ENCODE measurements around the gene SLIT3.

The SLIT3 gene

DNA sequence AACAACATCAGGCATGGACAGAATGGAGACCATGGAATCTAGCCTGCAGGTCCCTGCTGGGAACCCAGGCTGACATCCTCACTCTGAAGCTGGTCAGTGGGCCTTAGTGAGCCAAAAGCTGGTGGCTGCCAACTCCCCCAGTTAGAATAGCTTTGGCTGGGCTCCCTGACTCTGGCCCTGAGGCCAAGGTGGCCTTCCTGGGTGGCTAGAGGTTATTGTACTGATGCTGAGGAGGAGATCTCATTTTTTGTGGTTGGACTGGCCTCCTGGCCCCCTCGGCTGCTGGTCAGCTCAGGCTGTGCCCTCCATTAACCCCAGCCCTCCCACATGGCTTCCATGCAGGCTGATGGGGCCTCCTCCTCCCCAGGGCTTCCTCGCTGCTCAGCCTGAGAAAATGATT is 620.5 kb downstream of the SLIT3 start:
- no peak for DNase-seq

DNA sequence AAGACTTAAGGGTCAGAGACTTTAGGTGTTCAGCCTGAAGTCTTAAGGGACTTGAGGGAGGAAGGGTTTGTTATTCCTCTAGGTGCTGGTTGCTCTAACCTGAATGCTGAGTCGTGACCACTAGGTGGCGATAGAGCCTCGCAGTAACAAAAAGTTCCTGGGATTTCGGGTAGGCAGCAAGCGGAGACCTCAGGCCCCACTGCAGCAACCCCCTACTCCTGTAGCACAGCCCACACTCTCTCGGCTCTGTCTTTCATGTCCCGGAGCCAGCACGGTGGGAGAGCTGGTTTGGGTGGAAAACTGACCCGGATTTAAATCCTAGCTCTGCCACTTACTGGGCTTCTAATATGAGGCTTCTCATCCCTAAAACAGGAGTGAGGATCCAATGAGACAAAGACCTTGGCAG is 621.4 kb downstream of the SLIT3 start:
- peak; percentile 36 to 55 for DNase-seq

DNA sequence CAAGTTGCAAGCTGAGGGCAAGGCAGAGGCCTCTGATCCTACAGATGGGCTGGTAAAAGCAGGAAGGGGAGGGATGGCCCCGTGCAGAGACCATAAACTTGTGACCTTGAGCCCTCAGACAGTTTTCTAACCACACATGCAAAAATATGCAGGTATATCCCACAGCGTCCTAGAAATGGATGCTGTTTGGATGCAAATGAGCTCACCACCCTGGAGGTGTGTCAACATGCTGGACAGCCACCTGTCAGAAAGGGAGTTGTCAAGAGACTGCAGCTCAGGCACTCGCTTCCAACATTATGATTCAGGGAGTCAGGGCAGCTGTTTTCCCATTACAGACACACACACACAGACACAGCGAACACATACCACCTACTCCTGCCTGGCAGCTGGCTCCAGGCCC is 624.4 kb downstream of the SLIT3 start:
- no peak for DNase-seq

- no peak for DNase-seq
Observed at GRCh38 chr5:168675883-168676408, 625.0 kb downstream of the SLIT3 start.

GRCh38 chr5:168674893-168675482 is 626.0 kb downstream of the SLIT3 start:
- DNase-seq, result no peak

DNA sequence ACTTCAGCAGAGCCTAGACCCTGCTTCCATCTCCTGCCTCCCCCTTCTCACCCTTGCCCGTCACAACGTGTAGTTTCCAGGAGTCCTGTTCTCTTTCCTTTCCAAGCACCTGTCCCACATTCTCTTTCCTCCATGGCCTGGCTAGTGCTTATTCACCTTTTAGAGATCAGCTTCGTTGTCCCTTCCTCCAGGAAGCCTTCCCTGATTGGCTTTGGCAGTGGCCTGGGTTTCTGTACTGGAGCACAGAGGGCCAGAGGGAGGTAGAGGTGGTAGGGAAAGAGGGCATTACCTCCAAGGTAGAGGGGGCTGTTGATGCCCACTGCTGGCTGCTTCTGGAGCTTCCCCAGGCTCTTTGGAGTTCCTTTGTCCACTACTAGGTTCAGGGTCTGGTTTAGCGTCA is 628.1 kb downstream of the SLIT3 start:
- DNase-seq, result no peak

- no peak for DNase-seq
Observed at GRCh38 chr5:168672016-168672415, 628.9 kb downstream of the SLIT3 start.

DNA sequence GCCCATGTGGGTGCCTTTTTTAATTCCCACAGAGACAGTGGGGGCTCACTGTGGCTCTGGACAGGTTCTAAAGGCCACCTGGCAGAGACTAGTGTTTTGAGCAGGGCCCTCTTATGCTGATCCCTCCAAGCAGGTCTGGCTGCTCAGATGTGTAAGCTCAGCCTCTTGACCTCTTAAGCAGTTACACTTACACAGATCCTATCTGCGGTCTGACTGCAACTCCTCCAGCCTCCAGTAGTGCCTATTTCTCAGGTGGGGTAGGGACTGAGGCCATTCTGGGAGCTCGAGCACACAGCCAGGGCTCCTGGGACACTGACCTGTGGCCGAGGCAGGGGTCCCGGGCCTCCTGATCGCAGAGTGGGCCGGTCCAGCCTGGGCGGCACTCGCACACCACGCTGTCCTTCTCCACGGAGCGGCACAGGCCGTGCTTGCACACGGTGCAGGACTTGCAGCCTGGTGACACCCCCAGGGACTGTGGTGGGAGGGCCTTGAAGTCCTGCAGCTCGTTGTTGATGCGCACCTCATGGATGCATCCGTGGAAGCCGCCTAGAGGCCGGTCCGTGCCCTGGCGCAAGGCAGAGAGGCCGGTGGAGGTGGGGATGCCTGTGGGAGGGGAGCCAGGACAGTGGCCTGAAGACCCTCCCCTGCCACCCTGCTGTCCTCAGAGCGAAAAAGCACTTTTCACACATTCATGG is 629.9 kb downstream of the SLIT3 start:
- DNase-seq, result no peak

GRCh38 chr5:168669668-168670378 is 631.1 kb downstream of the SLIT3 start:
- DNase-seq, result no peak

DNA sequence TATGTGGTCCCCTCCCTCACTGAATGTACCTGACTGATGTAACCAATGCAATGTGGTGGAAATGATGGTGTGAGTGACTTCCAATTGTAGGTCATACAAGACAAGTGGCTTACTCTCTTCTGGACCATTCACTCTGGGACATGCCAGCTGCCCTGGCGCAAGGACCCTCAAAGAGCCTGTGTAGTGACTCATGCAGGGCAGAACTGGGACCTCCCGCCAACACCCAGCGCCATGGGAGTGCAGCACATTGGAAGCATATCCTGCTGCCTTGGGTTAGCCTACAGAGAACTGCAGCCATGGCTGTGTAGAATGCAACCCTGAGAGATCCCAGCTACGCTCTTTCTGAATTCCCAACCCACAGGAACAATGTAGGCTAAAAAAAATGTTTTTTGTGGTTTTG is 631.8 kb downstream of the SLIT3 start:
- no peak for DNase-seq

- DNase-seq, result no peak
Observed at GRCh38 chr5:168668078-168668477, 632.9 kb downstream of the SLIT3 start.

GRCh38 chr5:168667301-168667840 is 633.6 kb downstream of the SLIT3 start:
- no peak for DNase-seq

GRCh38 chr5:168666356-168666755 is 634.6 kb downstream of the SLIT3 start:
- DNase-seq, result no peak

GRCh38 chr5:168663276-168664004 is 637.5 kb downstream of the SLIT3 start:
- no peak for DNase-seq

DNA sequence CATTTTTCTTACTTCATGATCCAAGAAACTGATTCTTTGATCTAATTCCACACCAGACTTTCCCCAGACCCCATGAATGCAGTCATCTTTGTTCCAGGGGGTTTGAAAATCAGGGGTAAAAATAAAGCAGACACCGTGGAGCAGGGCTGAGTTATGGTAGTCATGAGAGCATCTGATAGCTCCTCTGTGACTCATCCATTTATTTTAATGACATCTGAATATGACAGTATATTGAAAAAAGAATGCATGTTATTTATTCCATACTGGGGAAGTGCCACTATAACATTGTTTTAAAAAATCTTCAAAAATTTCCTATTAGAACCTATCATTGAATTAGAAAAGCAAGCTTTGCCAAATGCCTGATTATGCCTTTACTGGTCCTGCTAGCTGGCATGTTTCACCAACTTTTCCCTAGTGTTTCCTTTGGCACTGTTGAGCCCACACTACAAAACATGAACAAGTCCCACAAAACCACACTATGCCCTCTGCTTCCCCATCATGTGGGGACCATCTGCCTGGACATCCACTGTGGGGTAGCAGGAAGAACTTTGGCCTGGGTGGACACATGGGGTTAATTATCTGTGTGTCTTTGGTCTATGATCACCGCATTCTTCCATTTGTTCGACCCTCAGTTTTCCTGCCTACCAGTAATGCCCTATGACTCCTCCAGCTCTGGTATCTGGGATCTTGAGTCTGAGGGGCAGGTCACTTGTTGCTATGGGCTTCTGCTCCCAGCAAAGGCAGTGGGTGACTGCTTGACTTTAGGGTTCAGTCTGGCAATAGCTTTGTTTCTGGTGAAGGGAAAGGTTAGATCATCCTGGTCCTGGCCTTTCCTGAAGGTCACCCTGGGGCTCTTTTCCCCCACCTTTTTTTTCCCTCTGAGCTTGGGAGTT is 639.1 kb downstream of the SLIT3 start:
- DNase-seq, result no peak

GRCh38 chr5:168660691-168661090 is 640.2 kb downstream of the SLIT3 start:
- DNase-seq, result no peak

DNA sequence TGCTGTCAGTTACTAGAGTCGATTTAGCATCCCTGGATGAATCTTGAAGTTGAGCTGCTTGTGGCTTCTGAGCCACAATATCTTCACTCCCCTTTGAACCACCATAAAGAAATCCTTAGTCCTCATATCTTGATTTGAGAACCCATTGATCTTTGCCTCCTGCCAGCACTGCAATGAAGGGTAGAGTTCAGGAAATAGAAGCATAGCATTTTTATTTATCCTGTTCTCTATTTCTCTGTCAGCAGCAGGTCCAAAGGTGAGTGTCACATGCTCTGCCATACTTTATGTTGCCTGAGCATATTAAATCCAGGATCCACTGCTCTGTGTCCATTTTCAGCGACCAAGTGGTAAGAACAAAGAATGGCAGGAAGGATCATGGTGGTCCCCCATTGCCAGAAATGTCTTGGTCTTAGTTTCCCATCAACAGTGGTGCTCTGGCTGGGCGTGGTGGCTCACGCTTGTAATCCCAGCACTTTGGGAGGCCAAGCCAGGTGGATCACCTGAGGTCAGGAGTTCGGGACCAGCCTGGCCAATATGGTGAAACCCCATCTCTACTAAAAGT is 641.6 kb downstream of the SLIT3 start:
- no peak for DNase-seq

DNA sequence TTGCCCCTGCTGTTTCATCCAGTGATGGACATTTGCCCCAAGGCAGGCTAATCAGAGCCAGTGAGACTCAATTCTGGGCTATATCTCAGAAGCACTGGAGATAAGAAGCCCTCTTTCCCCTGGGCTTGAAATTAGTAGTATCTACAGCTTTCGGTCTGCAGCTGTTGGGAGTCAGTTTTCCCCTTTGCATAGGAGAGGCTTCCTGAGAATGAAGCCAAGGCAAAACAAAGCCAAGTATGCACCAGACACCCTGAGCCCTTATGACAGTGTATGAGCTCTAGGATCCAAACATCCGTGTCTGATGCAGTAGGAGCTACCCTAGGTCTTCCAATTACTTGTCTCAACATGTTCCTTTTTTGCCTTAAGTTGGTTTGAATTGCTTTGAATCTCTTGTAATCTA is 642.5 kb downstream of the SLIT3 start:
- no peak for DNase-seq

DNA sequence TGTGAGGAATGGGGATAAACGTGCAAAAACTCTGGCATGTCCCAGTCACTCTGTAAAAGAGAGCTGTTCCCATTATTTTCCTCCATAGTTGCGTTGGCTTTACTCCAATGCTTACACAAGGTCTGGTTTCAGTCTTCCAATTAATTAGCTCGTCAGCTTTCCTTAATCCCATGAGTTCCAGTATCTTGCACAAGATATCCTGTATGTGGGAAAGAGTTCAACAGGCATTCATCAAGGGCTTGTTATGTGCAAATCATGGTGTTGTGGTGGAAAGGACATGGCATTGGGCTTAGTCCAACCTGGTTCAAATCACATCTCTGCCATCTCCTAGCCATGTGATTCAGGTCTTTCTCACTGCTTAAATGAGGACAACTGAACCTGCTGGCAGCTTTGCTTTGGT is 644.3 kb downstream of the SLIT3 start:
- no peak for DNase-seq

DNA sequence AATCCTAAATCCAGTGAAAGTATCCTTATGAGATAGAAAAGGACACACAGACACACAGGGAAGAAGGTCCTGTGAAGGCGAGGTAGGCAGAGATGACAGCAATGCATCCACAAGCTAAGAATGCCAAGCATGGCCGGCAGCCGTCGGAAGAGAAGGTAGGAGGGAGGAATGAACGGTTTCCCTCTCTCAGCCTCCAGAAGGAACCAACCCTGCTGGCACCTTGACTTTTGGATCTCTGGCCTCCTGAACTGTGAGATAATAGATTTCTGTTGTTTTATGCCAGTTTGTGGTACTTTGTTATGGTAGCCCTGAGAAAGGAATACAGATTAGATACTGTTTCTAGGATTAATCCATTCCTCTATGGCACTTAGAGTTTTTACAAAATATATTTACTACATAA is 645.6 kb downstream of the SLIT3 start:
- no peak for DNase-seq

DNA sequence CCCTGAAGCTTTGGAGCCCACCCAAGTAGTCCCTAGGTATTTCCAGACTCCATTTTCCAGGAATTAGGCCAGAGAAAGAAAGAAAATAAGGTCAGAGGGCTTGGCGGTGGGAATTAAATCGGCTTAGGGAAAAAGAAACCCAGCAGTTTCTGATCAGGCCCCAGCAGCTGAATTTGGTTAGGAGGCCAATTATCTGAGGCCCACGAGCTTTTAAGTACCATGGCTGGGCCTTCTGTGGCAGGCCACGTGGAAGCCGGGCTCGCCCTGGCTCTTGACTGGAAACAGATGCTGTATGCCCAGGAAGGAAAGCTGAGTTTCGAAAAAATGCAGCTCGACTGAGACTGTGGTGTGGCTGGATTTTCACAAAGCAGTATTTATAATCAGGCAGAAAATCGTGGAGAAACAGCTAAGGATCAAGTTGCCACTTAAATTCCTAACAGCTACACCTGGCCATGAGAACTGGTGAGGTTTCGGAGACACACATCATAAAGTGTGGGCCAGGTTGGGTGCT is 646.7 kb downstream of the SLIT3 start:
- DNase-seq, result no peak

Measured in CD4-positive, alpha-beta T cell treated with Interleukin-1 beta for 1 hour (primary cell).